Activated CD8-positive, alpha-beta memory T cell treated with anti-CD3 and anti-CD28 coated beads for 24 hours (primary cell): ENCODE measurements around the gene NAALADL2.
"Not testable (repeated sequence)": the region's sequence is repeated elsewhere in the genome, so short reads cannot be mapped to it uniquely, and the experiment has no call there.

ENCODE experiments used
- DNase-seq: peaks from one replicate; pipeline ENCODE4 v3.0.0-alpha.2; 2020

NAALADL2 gene

GRCh38 chr3:175392653-175393052 is 533.5 kb downstream of the NAALADL2 start:
- no peak for DNase-seq

DNA sequence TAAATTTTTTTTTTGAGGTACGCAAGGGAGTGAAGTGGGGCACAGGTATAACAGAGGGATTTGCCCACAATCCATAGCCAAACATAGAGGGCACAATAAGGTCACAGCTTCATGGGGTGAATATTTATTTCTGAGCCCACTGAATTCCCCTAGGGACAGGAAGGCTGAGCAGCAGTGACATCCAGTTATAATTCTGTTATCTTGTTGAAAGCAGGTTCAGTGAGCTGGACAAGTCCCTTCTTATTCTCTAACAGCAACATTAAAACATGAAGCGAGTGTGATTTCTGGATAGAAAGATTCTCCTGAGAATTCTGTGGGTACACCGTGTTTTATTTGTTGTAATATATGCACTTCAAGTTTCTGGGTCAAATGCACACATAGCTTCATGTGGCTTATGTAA is 538.2 kb downstream of the NAALADL2 start:
- DNase-seq: no peak

DNA sequence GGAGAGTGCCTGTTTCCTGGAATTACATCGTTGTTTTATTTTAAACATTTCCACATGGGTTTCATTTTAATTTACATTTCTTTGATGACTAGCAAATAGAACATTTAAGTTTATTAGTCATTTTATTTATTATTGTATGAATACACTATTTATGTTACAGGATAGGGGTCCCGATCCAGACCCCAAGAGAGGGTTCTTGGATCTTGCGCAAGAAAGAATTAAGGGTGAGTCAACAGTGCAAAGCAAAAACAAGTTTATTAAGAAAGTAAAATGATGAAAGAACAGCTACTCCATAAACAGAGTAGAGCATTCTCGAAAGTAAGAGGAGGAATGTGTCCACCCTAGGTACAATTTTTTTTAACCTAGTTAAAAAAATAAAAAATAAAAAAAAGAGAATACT is 539.5 kb downstream of the NAALADL2 start:
- DNase-seq: no peak

GRCh38 chr3:175399156-175399840 is 540.2 kb downstream of the NAALADL2 start:
- no peak for DNase-seq

- DNase-seq: no peak
Measured at GRCh38 chr3:175404027-175404426, 544.9 kb downstream of the NAALADL2 start.

GRCh38 chr3:175404621-175405020 is 545.5 kb downstream of the NAALADL2 start:
- no peak for DNase-seq

- no peak for DNase-seq
Measured at GRCh38 chr3:175410251-175410650, 551.1 kb downstream of the NAALADL2 start.

- DNase-seq: no peak
Measured at GRCh38 chr3:175411405-175411804, 552.3 kb downstream of the NAALADL2 start.

DNA sequence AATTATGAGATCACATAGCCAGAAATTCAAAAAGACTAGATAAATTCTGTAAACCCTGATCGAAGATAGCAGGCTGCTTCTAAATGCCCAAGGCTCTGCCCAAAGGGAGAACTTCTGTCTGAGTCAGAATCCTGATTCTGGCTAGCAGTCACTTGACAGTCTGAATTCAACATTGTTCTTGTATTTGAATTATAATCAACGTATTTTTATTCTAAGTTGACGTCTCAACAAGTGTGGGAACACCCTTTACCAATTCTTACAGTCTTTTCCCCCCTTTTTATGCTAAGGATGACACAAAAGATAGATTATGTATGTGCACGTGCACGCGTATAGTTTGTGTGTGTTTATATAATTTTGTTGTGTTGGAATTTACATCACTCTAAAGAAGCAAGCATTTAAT is 552.8 kb downstream of the NAALADL2 start:
- no peak for DNase-seq

DNA sequence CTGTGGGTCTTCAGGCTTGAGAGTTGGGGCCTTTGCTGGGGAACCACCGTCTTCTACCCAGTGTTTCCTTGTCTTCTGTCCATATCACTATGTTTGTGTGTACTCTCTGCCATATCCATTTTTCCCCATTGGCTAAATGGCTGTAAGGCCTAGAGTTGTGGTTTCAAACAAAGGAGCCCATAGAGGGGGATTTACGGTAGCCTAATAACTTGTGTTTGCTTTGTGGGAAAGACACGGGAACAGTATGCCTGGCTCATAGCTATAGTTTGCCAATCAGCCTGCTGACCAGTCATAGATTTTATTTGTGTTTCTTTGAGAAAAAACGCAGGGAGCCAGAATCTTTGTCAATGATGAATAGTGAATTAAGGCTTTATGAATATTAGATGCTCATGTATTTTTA is 554.8 kb downstream of the NAALADL2 start:
- no peak for DNase-seq

DNA sequence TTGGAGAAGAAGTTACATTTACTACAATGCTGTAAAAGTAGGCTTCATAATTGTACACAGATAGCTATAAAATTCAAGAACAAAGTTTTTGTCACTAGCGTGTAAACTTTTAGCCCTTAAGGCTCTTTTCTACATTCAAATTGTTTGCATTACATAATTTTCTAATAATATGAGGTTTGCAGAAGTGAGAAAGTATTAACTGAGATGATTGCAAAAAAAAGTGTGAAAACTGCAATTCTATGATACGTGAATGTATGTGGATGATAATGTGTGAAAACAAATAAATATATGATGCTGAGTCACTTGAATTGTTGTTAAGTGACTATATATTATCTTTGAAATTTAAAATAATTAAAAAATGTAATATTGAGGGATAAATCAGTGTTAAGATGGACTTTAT is 557.5 kb downstream of the NAALADL2 start:
- no peak for DNase-seq

DNA sequence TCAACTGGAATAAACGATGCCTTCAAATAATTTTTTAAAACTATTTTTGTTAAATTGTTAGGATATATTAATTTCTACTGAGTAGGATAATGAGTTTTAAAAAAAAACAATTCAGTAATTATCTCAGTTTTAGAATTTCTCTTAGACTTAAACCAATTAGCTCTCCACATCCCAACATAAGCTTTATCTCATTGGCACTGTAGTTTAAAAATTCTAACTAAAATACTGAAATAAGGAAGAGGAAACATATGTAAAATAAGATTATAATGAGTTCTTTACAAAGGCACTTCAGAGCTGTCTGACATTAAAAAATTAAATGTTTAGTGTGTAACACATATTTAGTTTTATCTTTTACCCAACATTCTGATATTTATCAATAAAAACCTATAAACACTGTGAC is 558.3 kb downstream of the NAALADL2 start:
- no peak for DNase-seq

DNA sequence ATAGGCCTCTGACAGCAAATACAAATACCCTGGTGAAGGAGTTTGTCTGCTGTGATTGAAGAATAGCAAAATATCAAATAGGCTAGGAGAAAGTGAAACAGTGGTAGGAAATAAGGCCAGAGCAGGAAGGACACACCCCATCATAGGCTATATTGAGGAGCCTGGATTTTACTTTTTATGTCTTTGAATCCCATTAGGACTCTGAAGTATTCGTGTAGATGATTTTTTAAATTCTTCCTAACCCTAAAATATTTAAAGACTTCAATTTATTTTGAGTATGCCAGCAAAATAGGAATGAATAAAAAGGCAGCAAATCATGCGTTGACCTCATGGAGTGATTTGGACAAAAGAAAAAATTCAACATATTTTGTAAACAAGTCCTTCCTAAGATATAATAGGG is 562.8 kb downstream of the NAALADL2 start:
- no peak for DNase-seq

GRCh38 chr3:175422744-175423143 is 563.6 kb downstream of the NAALADL2 start:
- no peak for DNase-seq

DNA sequence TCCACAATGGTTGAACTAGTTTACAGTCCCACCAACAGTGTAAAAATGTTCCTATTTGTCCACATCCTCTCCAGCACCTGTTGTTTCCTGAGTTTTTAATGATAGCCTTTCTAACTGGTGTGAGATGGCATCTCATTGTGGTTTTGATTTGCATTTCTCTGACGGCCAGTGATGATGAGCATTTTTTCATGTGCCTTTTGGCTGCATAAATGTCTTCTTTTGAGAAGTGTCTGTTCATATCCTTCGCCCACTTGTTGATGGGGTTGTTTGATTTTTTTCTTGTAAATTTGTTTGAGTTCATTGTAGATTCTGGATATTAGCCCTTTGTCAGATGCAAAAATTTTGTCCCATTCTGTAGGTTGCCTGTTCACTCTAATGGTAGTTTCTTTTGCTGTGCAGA is 564.7 kb downstream of the NAALADL2 start:
- DNase-seq: not testable (repeated sequence)

DNA sequence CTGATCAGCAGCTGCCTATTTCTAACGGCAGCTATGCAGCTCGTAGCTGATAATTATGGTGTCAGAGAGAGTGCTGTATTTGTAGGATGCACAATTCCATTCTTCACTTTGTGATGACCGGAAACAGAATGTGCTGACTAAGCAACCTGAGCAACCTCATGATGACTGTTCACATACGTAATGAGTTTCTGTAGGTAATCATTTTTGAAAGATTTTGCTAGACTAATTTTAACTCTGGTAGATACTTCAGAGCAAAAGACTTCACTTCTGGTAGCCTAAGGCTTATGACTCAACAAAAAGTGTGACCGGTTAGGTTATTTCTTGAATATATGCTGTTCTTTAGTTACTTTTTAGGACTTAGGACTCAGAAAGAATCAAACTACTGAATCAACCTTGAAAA is 567.7 kb downstream of the NAALADL2 start:
- no peak for DNase-seq

DNA sequence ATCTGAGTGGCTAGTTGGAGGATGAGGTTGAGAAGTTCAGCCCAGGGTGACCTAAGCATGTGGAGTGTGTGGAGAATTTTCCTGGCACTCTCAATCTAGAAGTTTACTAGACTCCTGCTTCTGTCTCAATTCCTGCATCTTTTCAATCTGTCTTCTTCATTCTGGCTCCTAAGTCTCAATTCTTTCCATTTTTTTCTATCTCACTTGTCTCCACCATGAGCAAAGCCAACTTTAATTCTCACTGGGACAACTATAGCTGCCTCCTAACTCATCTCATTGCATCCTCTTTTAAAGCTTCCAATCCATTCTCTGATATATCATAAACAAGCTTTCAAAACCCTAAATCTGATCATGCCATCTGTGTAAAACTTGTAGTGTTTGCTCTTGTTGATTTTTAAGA is 569.3 kb downstream of the NAALADL2 start:
- no peak for DNase-seq

GRCh38 chr3:175430983-175431773 is 572.0 kb downstream of the NAALADL2 start:
- DNase-seq: no peak

- DNase-seq: no peak
Measured at GRCh38 chr3:175432376-175433025, 573.4 kb downstream of the NAALADL2 start.

GRCh38 chr3:175433026-175433674 is 574.0 kb downstream of the NAALADL2 start:
- no peak for DNase-seq

DNA sequence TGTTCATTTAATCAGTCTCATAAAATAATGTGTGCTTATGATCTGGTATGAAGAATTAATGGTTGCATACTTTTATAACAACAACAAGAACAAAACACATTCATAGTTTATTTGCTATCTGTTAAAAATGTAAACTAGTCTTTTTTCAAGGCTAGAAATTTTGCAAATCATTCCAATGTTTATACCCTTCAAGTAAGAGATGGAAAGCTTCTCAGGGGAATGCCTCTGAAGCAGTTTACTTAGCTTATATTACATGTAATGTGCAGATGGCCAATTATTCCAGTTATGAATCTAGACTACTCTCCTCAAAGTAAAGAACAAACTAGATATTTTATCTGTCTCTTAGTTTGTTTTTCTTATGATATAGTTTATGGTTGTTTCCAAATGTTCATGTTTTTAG is 575.4 kb downstream of the NAALADL2 start:
- no peak for DNase-seq

GRCh38 chr3:175443682-175444081 is 584.5 kb downstream of the NAALADL2 start:
- DNase-seq: no peak

- DNase-seq: no peak
Measured at GRCh38 chr3:175445741-175446140, 586.6 kb downstream of the NAALADL2 start.

GRCh38 chr3:175447521-175447920 is 588.4 kb downstream of the NAALADL2 start:
- DNase-seq: no peak
